Nephron progenitor cell (in vitro differentiated cells): Measurements from ENCODE around the gene GPATCH4.
"Not testable (repeated sequence)": the region's sequence is repeated elsewhere in the genome, so short reads cannot be mapped to it uniquely, and the experiment has no call there.

Source experiments
- DNase-seq: peaks from one replicate; pipeline ENCODE4 v3.0.0; 2021
- H3K27ac Mint-ChIP-seq: 2 replicates; pipeline ENCODE4 v1.8.0; 2021; ENCODE audit warnings: mild to moderate bottlenecking, moderate library complexity, mixed read lengths
- H3K27me3 Mint-ChIP-seq: 2 replicates; pipeline ENCODE4 v1.8.0; 2021; ENCODE audit warnings: mild to moderate bottlenecking, low read depth, mixed read lengths; ENCODE audit not compliant: poor library complexity
- H3K36me3 Mint-ChIP-seq: 2 replicates; pipeline ENCODE4 v1.8.0; 2021; ENCODE audit warnings: low read depth, mixed read lengths
- H3K4me1 Mint-ChIP-seq: 2 replicates; pipeline ENCODE4 v1.8.0; 2021; ENCODE audit warnings: mixed read lengths
- H3K4me3 Mint-ChIP-seq: 2 replicates; pipeline ENCODE4 v1.8.0; 2021; ENCODE audit warnings: mild to moderate bottlenecking, moderate library complexity, mixed read lengths
- H3K9me3 Mint-ChIP-seq: 2 replicates; pipeline ENCODE4 v1.8.0; 2021; ENCODE audit warnings: mild to moderate bottlenecking, moderate library complexity, mixed read lengths
- CTCF ChIP-seq: fragments of 200-600 bp; sonication (generic); IDR thresholded peaks from 2 replicates; pipeline ENCODE4 v1.5.0; 2021; ENCODE audit warnings: antibody characterized with exemption

The GPATCH4 gene

GRCh38 chr1:156592158-156592909 is 8.9 kb downstream of the GPATCH4 start:
- Mint-ChIP-seq H3K4me3 (peak overlapping the region; percentile 79), H3K9me3 (no peaks in the 10 kb centered on the region), H3K36me3 (peaks cover 30% of the 10 kb centered on the region), H3K27me3 (peaks cover 12% of the 10 kb centered on the region), H3K27ac (no peak overlapping the region), H3K4me1 (peaks cover 17% of the 10 kb centered on the region)
- no peak for TF ChIP-seq CTCF
- no peak for DNase-seq

- peak within 1 kb of the TSS; percentile 83 for H3K27ac Mint-ChIP-seq
- peaks cover 15% of the 10 kb centered on the region for H3K27me3 Mint-ChIP-seq
- H3K4me3 Mint-ChIP-seq = peak within 1 kb of the TSS; percentile 88
- H3K9me3 Mint-ChIP-seq = no peaks in the 10 kb centered on the region
- peaks cover 22% of the 10 kb centered on the region for H3K36me3 Mint-ChIP-seq
- peak; percentile 85 for DNase-seq
- H3K4me1 Mint-ChIP-seq = peaks cover 17% of the 10 kb centered on the region
- TF ChIP-seq CTCF = no peak
Observed at GRCh38 chr1:156591432-156592157, 9.7 kb downstream of the GPATCH4 start, which contains the start of gene NAXE. Gene NAXE (plus strand): TSS chr1:156591776. CDS start chr1:156591805, 29 bp downstream.

GRCh38 chr1:156591181-156591431 is 10.2 kb downstream of the GPATCH4 start:
- peak overlapping the region; percentile 88 for H3K4me3 Mint-ChIP-seq
- H3K36me3 Mint-ChIP-seq = peaks cover 19% of the 10 kb centered on the region
- H3K9me3 Mint-ChIP-seq = no peaks in the 10 kb centered on the region

GRCh38 chr1:156590326-156591180 is 10.7 kb downstream of the GPATCH4 start:
- Mint-ChIP-seq H3K36me3 (peaks cover 14% of the 10 kb centered on the region), H3K4me1 (peaks cover 23% of the 10 kb centered on the region), H3K27ac (no peak overlapping the region), H3K9me3 (no peaks in the 10 kb centered on the region), H3K4me3 (peak overlapping the region; percentile 88), H3K27me3 (peaks cover 18% of the 10 kb centered on the region)
- TF ChIP-seq CTCF = no peak
- DNase-seq = no peak

More at GRCh38 chr1:156591181-156591431, 10.2 kb downstream of the GPATCH4 start:
- Mint-ChIP-seq H3K27ac (peak overlapping the region; percentile 83), H3K27me3 (peaks cover 15% of the 10 kb centered on the region), H3K4me1 (peaks cover 18% of the 10 kb centered on the region)
- no peak for DNase-seq
- TF ChIP-seq CTCF = no peak

GRCh38 chr1:156589546-156589945 is 11.7 kb downstream of the GPATCH4 start:
- H3K36me3 Mint-ChIP-seq = peaks cover 5% of the 10 kb centered on the region
- H3K4me3 Mint-ChIP-seq = no peak overlapping the region
- H3K4me1 Mint-ChIP-seq = peaks cover 33% of the 10 kb centered on the region
- no peaks in the 10 kb centered on the region for H3K9me3 Mint-ChIP-seq
- H3K27me3 Mint-ChIP-seq = peaks cover 20% of the 10 kb centered on the region
- no peak for DNase-seq
- no peak overlapping the region for H3K27ac Mint-ChIP-seq
- no peak for TF ChIP-seq CTCF

GRCh38 chr1:156587927-156588326 is 13.4 kb downstream of the GPATCH4 start:
- not testable (repeated sequence) for H3K36me3 Mint-ChIP-seq, H3K4me3 Mint-ChIP-seq, H3K27ac Mint-ChIP-seq, DNase-seq, H3K9me3 Mint-ChIP-seq
- Mint-ChIP-seq H3K4me1 (peaks cover 48% of the 10 kb centered on the region), H3K27me3 (peaks cover 20% of the 10 kb centered on the region)
